Astrocyte (in vitro differentiated cells and primary cell): ENCODE results near the gene NBEA.

ENCODE experiments used
- CTCF ChIP-seq: IDR thresholded peaks from 2 replicates; pipeline ENCODE4 v1.5.1; 2011; ENCODE audit warnings: low read depth, mild to moderate bottlenecking, inconsistent platforms, low read length, moderate library complexity; ENCODE audit not compliant: insufficient read depth
- EZH2 ChIP-seq: IDR thresholded peaks from 2 replicates; pipeline ENCODE4 v1.6.1; 2012; ENCODE audit warnings: mild to moderate bottlenecking, low read length, inconsistent platforms; ENCODE audit not compliant: insufficient read depth

DNA sequence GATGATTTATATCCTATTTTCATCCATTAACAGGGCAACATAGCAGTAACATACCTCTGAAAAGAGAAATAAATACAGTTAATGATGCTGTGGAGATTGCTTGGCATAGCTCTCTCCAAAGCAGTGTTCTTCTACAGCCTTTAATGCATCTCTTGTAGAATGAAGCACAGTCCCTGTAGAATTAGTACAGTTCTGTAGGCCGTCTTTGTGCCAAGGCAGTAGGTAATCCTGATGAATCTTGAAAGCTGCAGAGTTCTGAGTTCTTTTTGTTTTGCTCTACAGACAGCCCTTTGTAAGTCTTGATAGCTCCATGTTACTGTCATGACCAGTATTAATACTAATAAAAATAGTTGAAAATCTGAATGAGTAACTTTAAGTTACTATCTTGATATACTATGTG is 350.3 kb downstream of the NBEA start:
- TF ChIP-seq EZH2 (no peak), CTCF (no peak)
